ENCODE measurements around the gene CXXC1. TPM values are rescaled to one million over a fixed set of nuclear protein-coding genes. Genes with fewer than 3 reads are reported as not detected.

Gene CXXC1
- total and polyA plus RNA-seq, 2 donors (not counting 3 experiments of a cell fraction or from before 2014, with no cell fraction given), result 64.4 to 128 TPM

DNA sequence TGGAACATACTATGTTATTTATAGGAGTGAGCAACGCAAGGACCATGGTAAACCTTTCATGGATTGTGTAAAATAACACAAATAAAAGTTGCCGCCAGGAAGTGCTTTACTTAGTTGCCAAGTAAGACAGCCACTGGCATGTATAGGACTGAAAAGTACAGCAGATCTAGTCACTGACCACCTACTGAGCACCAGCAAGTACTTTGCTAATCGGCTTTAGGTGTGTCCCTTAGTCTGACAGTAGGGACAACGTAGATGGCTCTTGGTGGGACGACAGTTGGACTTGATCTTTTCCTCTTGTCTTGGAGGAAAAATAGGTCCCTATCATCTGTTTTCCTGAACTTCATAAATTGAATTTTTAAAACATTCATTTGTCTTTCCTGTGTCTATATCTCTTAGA lies 13.6 kb upstream of the CXXC1 start:
- H3K4me3 ChIP-seq (replicated peaks in 1 of 3; ENCODE audit: insufficient read depth in 1 of 3, low read depth in 1 of 3, low read length in 3 of 3), result no peak overlapping the region
- H3K27me3 ChIP-seq (ENCODE audit: control insufficient read depth in 2 of 2, insufficient read depth in 2 of 2, low read length in 2 of 2), result peaks cover 22 to 35% of the 10 kb centered on the region in 2 experiments
- H3K9ac ChIP-seq (replicated peaks; ENCODE audit: extremely low read depth, insufficient read depth, low read length), result no peak overlapping the region
- H3K4me1 ChIP-seq (ENCODE audit: control insufficient read depth, extremely low read depth, insufficient read depth, low read length), result no peaks in the 10 kb centered on the region
- H4K20me1 ChIP-seq (replicated peaks; ENCODE audit: control insufficient read depth, extremely low read depth, insufficient read depth, low read length), result no peaks in the 10 kb centered on the region
- intact Hi-C loops (cut with micrococcal nuclease) (no loop called here), dilution Hi-C loops (cut with MboI; ENCODE audit: extremely low pct_ligation_motif_present, low sequenced_read_pairs) (no loop called here)
- no peak overlapping the region for H3K4me2 ChIP-seq (ENCODE audit: insufficient read depth, low read length)
- no peaks in the 10 kb centered on the region for H3K9me3 ChIP-seq (replicated peaks; ENCODE audit: control insufficient read depth, insufficient read depth, low read length)
- no TSS peak for BruUV-seq (replicated peaks)
- no peak overlapping the region for H3K27ac ChIP-seq (ENCODE audit: insufficient read depth, low read depth, low read length)
- FAIRE-seq, result no peak
- no peak overlapping the region for H2AFZ ChIP-seq (ENCODE audit: low read depth, low read length)
- TF ChIP-seq, protein P1, sequence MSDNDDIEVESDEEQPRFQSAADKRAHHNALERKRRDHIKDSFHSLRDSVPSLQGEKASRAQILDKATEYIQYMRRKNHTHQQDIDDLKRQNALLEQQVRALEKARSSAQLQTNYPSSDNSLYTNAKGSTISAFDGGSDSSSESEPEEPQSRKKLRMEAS (IDR thresholded peaks at IDR 0.05; ENCODE audit: insufficient read depth, insufficient read length), result no peak
- TF ChIP-seq POLR2A (IDR thresholded peaks at IDR 0.05; ENCODE audit: low read depth, low read length) (no peak), MYC (IDR thresholded peaks at IDR 0.05; ENCODE audit: low read depth, low read length) (no peak), EZH2 (IDR thresholded peaks at IDR 0.05; ENCODE audit: borderline replicate concordance, low read depth, low read length, severe bottlenecking) (no peak), GATA2 (IDR thresholded peaks at IDR 0.05; ENCODE audit: insufficient read depth, insufficient read length, low read depth, low read length) (no peak)
- TF ChIP-seq, protein P2, sequence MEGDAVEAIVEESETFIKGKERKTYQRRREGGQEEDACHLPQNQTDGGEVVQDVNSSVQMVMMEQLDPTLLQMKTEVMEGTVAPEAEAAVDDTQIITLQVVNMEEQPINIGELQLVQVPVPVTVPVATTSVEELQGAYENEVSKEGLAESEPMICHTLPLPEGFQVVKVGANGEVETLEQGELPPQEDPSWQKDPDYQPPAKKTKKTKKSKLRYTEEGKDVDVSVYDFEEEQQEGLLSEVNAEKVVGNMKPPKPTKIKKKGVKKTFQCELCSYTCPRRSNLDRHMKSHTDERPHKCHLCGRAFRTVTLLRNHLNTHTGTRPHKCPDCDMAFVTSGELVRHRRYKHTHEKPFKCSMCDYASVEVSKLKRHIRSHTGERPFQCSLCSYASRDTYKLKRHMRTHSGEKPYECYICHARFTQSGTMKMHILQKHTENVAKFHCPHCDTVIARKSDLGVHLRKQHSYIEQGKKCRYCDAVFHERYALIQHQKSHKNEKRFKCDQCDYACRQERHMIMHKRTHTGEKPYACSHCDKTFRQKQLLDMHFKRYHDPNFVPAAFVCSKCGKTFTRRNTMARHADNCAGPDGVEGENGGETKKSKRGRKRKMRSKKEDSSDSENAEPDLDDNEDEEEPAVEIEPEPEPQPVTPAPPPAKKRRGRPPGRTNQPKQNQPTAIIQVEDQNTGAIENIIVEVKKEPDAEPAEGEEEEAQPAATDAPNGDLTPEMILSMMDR (IDR thresholded peaks at IDR 0.05; ENCODE audit: extremely low read depth in 1 of 2, insufficient read depth in 1 of 2, low read depth in 1 of 2, low read length in 2 of 2), result no peak
- H3K9me1 ChIP-seq (replicated peaks; ENCODE audit: control insufficient read depth, extremely low read depth, insufficient read depth, low read length), result no peaks in the 10 kb centered on the region
- POLR2A ChIA-PET, result no interaction called here
- CTCF ChIA-PET, result interaction anchor here (1.2 kb wide), 1 partner anchor 56 kb away, joined by 4 read pairs; no protein-coding TSS in a partner anchor
- no peak for DNase-seq (ENCODE audit: low read depth, low spot score)
- no peaks in the 10 kb centered on the region for H3K36me3 ChIP-seq (ENCODE audit: control insufficient read depth in 2 of 2, extremely low read depth in 1 of 2, insufficient read depth in 2 of 2, low read length in 2 of 2)
- no peaks in the 10 kb centered on the region for H3K79me2 ChIP-seq (ENCODE audit: control insufficient read depth, insufficient read depth, low read length)

Data from endothelial cell of umbilical vein (primary cell).